Karpas-422 (cell line): Measurements from ENCODE around the gene MIS18BP1. TPM values are rescaled to one million over a fixed set of nuclear protein-coding genes. Genes with fewer than 3 reads are reported as not detected.

Experiments used
- DNase-seq: peaks from one replicate; pipeline ENCODE4 v3.0.0-alpha.2; 2015
- H2AFZ ChIP-seq: fragments of 200-600 bp; sonication (generic); 2 replicates; pipeline ENCODE4 v1.6.1; 2014; ENCODE audit warnings: antibody characterized with exemption, low read length, mixed read lengths
- H3K27ac ChIP-seq: fragments of 200-600 bp; sonication (generic); 2 replicates; pipeline ENCODE4 v1.5.1; 2014; ENCODE audit warnings: mild to moderate bottlenecking, low read length, moderate library complexity
- H3K27me3 ChIP-seq: fragments of 200-600 bp; sonication (generic); 2 replicates; pipeline ENCODE4 v1.6.1; 2014; ENCODE audit warnings: low read length, mixed read lengths
- H3K36me3 ChIP-seq: fragments of 200-600 bp; sonication (generic); 2 replicates; pipeline ENCODE4 v1.6.1; 2014; ENCODE audit warnings: low read length, mixed read lengths; ENCODE audit not compliant: insufficient read depth
- H3K4me1 ChIP-seq: fragments of 200-600 bp; sonication (generic); 2 replicates; pipeline ENCODE4 v1.6.1; 2014; ENCODE audit warnings: mild to moderate bottlenecking, low read length, mixed read lengths
- H3K4me2 ChIP-seq: fragments of 200-600 bp; sonication (generic); 2 replicates; pipeline ENCODE4 v1.6.1; 2014; ENCODE audit warnings: low read length, low read depth, mild to moderate bottlenecking; ENCODE audit not compliant: poor library complexity, severe bottlenecking
- H3K4me3 ChIP-seq: fragments of 200-600 bp; sonication (generic); 2 replicates; pipeline ENCODE4 v1.5.1; 2014; ENCODE audit warnings: mild to moderate bottlenecking, antibody characterized with exemption, low read length, mixed read lengths
- H3K79me2 ChIP-seq: fragments of 200-600 bp; sonication (generic); 2 replicates; pipeline ENCODE4 v1.6.1; 2014; ENCODE audit warnings: mild to moderate bottlenecking, low read length, mixed read lengths
- H3K9ac ChIP-seq: fragments of 200-600 bp; sonication (generic); 2 replicates; pipeline ENCODE4 v1.6.0; 2014; ENCODE audit warnings: low read length
- H3K9me2 ChIP-seq: fragments of 200-600 bp; sonication (generic), shearing (Covaris generic); replicated peaks from 2 replicates; pipeline ENCODE4 v1.6.0; 2014; ENCODE audit warnings: mild to moderate bottlenecking, low read length, moderate library complexity; ENCODE audit not compliant: insufficient read depth
- H3K9me3 ChIP-seq: fragments of 300-700, 200-600 bp; sonication (generic); 2 replicates; pipeline ENCODE4 v1.6.1; 2014; ENCODE audit warnings: low read length, mixed read lengths
- H4K20me1 ChIP-seq: fragments of 200-600 bp; sonication (generic); 2 replicates; pipeline ENCODE4 v1.6.1; 2014; ENCODE audit warnings: mild to moderate bottlenecking, antibody characterized with exemption, low read length, low read depth; ENCODE audit not compliant: insufficient read depth
- total RNA-seq: library from RNA; depleted of rRNA; stranded (reverse); fragments of >200 nt; shearing (Covaris generic); gene quantifications from 2 replicates; pipeline ENCODE4 v1.2.3, GENCODE V29; 2014; ENCODE audit warnings: low replicate concordance

MIS18BP1 gene
- total RNA-seq, 1 experiment from 2014 or later = 147 TPM

- peak overlapping the region; percentile 92 for H3K4me3 ChIP-seq
- no peak overlapping the region for H2AFZ ChIP-seq
- peaks cover 4% of the 10 kb centered on the region; the same call in 1 of the 2 replicates for H3K9me3 ChIP-seq
- H3K36me3 ChIP-seq = peaks cover 22% of the 10 kb centered on the region
- H3K4me2 ChIP-seq = peak overlapping the region; percentile 98
- H3K27ac ChIP-seq = peak overlapping the region; percentile 85
- H3K4me1 ChIP-seq = peaks cover 36% of the 10 kb centered on the region
- H4K20me1 ChIP-seq = peaks cover 11% of the 10 kb centered on the region
- no peaks in the 10 kb centered on the region for H3K9me2 ChIP-seq
- peaks cover 54% of the 10 kb centered on the region for H3K79me2 ChIP-seq
- H3K9ac ChIP-seq = peak overlapping the region; percentile 94
- no peaks in the 10 kb centered on the region for H3K27me3 ChIP-seq
- peak; percentile 87 for DNase-seq
Observed at GRCh38 chr14:45252366-45253069, 484 bp downstream of the MIS18BP1 start.

- Histone ChIP-seq H3K9me3 (no peaks in the 10 kb centered on the region), H3K9me2 (no peaks in the 10 kb centered on the region), H3K4me3 (peak overlapping the region; percentile 92), H2AFZ (no peak overlapping the region), H3K4me1 (peaks cover 36% of the 10 kb centered on the region), H4K20me1 (peaks cover 16% of the 10 kb centered on the region), H3K36me3 (peaks cover 27% of the 10 kb centered on the region), H3K4me2 (peak overlapping the region; percentile 98), H3K27me3 (no peaks in the 10 kb centered on the region), H3K27ac (peak overlapping the region; percentile 85), H3K9ac (peak overlapping the region; percentile 94), H3K79me2 (peaks cover 60% of the 10 kb centered on the region)
- peak; percentile 92 for DNase-seq
Observed at GRCh38 chr14:45251912-45252311, 1.1 kb downstream of the MIS18BP1 start.

- peak overlapping the region; percentile 98 for H3K4me2 ChIP-seq
- peak overlapping the region; percentile 92; the same call in 1 of the 2 replicates for H3K4me3 ChIP-seq
Observed at GRCh38 chr14:45249856-45250575, 3.0 kb downstream of the MIS18BP1 start.

DNA sequence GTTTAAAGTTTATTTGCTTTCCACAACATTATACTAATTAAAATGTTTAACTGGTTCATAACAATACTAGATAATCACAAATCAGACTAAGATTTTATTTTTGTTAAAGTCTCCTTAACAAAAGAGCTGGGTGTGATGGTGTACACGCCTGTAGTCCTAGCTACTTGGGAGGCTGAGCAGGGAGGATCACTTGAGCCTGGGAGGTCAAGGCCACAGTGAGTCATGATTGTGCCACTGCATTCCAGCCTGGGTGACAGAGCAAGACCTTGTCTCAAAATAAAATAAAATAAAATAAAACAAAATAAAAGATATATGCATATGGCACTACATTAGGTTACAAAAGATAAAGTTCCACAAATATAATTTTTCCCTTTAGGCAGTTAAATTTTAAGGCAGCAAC is 5.6 kb downstream of the MIS18BP1 start:
- peaks cover 59% of the 10 kb centered on the region for H3K36me3 ChIP-seq
- no peak overlapping the region for H3K4me2 ChIP-seq
- no peak overlapping the region for H2AFZ ChIP-seq
- H3K4me3 ChIP-seq = no peak overlapping the region
- peaks cover 100% of the 10 kb centered on the region for H3K79me2 ChIP-seq
- H3K9me3 ChIP-seq = no peaks in the 10 kb centered on the region
- H3K9me2 ChIP-seq = no peaks in the 10 kb centered on the region
- peaks cover 22% of the 10 kb centered on the region for H3K4me1 ChIP-seq
- DNase-seq = no peak
- no peak overlapping the region for H3K9ac ChIP-seq
- H3K27me3 ChIP-seq = no peaks in the 10 kb centered on the region
- H4K20me1 ChIP-seq = peaks cover 32% of the 10 kb centered on the region
- no peak overlapping the region for H3K27ac ChIP-seq

More at GRCh38 chr14:45249856-45250575, 3.0 kb downstream of the MIS18BP1 start:
- peaks cover 44% of the 10 kb centered on the region for H3K36me3 ChIP-seq
- peak; percentile 54 for DNase-seq
- H3K79me2 ChIP-seq = peaks cover 79% of the 10 kb centered on the region
- no peaks in the 10 kb centered on the region for H3K9me3 ChIP-seq
- no peaks in the 10 kb centered on the region for H3K9me2 ChIP-seq
- H2AFZ ChIP-seq = no peak overlapping the region
- H3K27ac ChIP-seq = no peak overlapping the region
- peak overlapping the region; percentile 6; the same call in 1 of the 2 replicates for H3K9ac ChIP-seq
- H3K27me3 ChIP-seq = no peaks in the 10 kb centered on the region
- H3K4me1 ChIP-seq = peaks cover 36% of the 10 kb centered on the region
- peaks cover 32% of the 10 kb centered on the region for H4K20me1 ChIP-seq

DNA sequence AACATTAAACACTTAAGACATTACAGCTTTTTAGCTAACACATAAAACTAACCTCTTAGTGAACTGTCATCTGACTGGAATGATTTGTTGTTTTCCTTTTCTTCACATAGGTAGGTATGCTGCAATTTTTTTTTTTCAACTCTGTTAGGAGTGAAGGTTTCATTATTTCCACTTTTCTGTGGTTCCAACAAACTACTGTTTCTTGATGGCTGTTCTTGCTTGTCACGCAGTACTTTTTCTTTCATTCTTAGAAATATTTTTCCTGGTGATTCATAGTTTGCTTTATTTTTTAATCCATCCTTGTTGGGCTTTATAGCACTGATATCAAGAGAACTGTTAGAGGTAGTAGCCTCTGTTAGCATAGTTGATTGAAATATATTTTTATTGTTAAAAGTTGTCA is 6.3 kb downstream of the MIS18BP1 start:
- no peak overlapping the region for H3K27ac ChIP-seq
- H3K9me2 ChIP-seq = no peaks in the 10 kb centered on the region
- H3K9me3 ChIP-seq = no peaks in the 10 kb centered on the region
- H3K4me2 ChIP-seq = no peak overlapping the region
- no peak overlapping the region for H3K4me3 ChIP-seq
- no peak for DNase-seq
- peaks cover 30% of the 10 kb centered on the region for H4K20me1 ChIP-seq
- H3K79me2 ChIP-seq = peaks cover 100% of the 10 kb centered on the region
- peaks cover 20% of the 10 kb centered on the region for H3K4me1 ChIP-seq
- no peak overlapping the region for H3K9ac ChIP-seq
- peaks cover 64% of the 10 kb centered on the region for H3K36me3 ChIP-seq
- H3K27me3 ChIP-seq = no peaks in the 10 kb centered on the region
- no peak overlapping the region for H2AFZ ChIP-seq

GRCh38 chr14:45246151-45246550 is 6.9 kb downstream of the MIS18BP1 start:
- no peaks in the 10 kb centered on the region for H3K27me3 ChIP-seq
- H2AFZ ChIP-seq = no peak overlapping the region
- H3K27ac ChIP-seq = no peak overlapping the region
- peaks cover 100% of the 10 kb centered on the region for H3K79me2 ChIP-seq
- H3K9me3 ChIP-seq = no peaks in the 10 kb centered on the region
- H3K4me2 ChIP-seq = no peak overlapping the region
- H3K4me3 ChIP-seq = no peak overlapping the region
- peaks cover 15% of the 10 kb centered on the region for H3K4me1 ChIP-seq
- H3K36me3 ChIP-seq = peaks cover 64% of the 10 kb centered on the region
- DNase-seq = no peak
- peaks cover 24% of the 10 kb centered on the region for H4K20me1 ChIP-seq
- H3K9ac ChIP-seq = no peak overlapping the region
- no peaks in the 10 kb centered on the region for H3K9me2 ChIP-seq

DNA sequence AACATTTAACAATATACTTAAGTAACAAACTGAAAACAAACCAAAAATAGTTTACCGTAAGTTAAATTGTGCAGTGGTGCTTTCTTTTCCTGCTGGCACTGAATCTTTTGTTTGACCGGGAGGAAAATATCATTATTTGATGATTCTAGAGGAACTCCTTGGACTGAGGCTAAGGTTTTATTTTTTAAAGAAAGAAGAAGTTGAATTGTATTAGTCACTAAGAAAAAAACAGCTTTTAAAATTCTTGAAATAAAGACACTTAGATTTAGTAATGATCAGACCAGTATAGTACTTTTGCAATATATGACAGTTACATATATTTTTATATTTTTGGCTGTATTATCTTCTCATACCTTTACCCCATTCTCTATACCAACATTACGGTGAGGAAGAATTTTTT is 10.3 kb downstream of the MIS18BP1 start:
- Histone ChIP-seq H3K4me1 (no peaks in the 10 kb centered on the region), H3K9me3 (no peaks in the 10 kb centered on the region), H3K27me3 (no peaks in the 10 kb centered on the region), H3K4me2 (no peak overlapping the region), H3K4me3 (no peak overlapping the region), H3K27ac (no peak overlapping the region), H2AFZ (no peak overlapping the region), H3K79me2 (peaks cover 68% of the 10 kb centered on the region), H3K36me3 (peaks cover 52% of the 10 kb centered on the region), H4K20me1 (peaks cover 21% of the 10 kb centered on the region), H3K9me2 (no peaks in the 10 kb centered on the region), H3K9ac (no peak overlapping the region)
- DNase-seq = no peak

DNA sequence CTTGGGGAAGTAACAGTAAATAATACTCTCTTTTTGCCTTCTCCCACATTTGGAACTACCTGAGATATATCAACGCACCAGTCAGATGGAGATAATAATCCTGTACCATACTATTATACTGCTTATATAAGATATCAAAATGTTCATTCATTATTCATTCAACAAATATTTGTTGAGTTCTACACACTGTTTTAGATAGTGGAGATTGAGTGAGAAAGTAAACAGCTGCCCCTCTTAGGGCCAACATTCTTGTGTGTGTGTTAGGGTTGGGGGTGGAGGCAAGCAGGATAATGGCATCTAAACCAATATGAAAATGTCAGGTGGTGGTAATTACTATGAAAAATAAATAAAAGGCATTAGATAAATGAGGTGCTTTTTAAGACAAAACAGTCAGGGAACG is 14.0 kb downstream of the MIS18BP1 start:
- Histone ChIP-seq H3K4me1 (no peaks in the 10 kb centered on the region), H3K9me2 (no peaks in the 10 kb centered on the region), H3K4me2 (no peak overlapping the region), H3K36me3 (peaks cover 36% of the 10 kb centered on the region), H3K9me3 (no peaks in the 10 kb centered on the region), H3K27ac (no peak overlapping the region), H3K9ac (no peak overlapping the region), H3K4me3 (no peak overlapping the region), H2AFZ (no peak overlapping the region), H3K27me3 (no peaks in the 10 kb centered on the region), H4K20me1 (no peaks in the 10 kb centered on the region), H3K79me2 (peaks cover 52% of the 10 kb centered on the region)
- DNase-seq = no peak
